ENCODE measurements around the gene DNM2. TPM values are rescaled to one million over a fixed set of nuclear protein-coding genes. Genes with fewer than 3 reads are reported as not detected.

The DNM2 gene
- total and polyA plus RNA-seq, 2 of the 13 experiments (the other 11 are each of a cell fraction or from before 2014, with no cell fraction given) = 41.7 to 59.8 TPM

DNA sequence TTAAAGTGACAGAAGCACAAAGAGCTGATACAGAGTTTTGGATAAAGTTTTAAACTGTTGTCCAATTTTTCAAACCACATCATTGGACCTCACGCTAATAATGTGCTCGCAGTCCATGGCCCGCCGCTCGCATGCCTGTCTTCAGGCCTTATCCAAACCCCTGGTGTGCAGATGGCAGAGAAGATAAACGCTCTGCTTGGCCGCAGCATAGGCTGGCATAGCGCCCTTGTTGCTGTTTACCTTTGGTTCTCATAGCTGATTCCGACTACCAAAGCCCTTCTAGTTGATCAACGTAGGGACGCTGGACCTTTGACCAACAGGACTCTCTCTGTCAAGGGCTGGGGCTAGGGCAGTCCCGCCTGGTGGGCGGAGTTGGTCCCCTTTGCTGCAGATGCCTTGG is 40.1 kb upstream of the DNM2 start:
- ChIA-PET CTCF (ENCODE audit: low intra/inter-chr PET ratio, low total read pairs) (no interaction called here), POLR2A (no interaction called here)
- WGBS (ENCODE audit: low lambda C conversion rate) = 90% methylated on average over 12 of the region's 13 CpGs
- no peak overlapping the region for H2AFZ ChIP-seq (ENCODE audit: low read length)
- H3K9me3 ChIP-seq (ENCODE audit: low read length) = no peaks in the 10 kb centered on the region
- H3K36me3 ChIP-seq (replicated peaks in 1 of 2; ENCODE audit: control insufficient read depth in 1 of 2, insufficient read depth in 2 of 2, low read length in 2 of 2) = peaks cover 46 to 92% of the 10 kb centered on the region in 2 experiments
- H3K27ac ChIP-seq (ENCODE audit: extremely low read length, insufficient read depth, low read length) = no peak overlapping the region
- H3K4me2 ChIP-seq (ENCODE audit: low read depth, low read length) = no peak overlapping the region
- FAIRE-seq (no peak), DNase-seq (ENCODE audit: low spot score) (no peak), ATAC-seq (no peak)
- H3K4me1 ChIP-seq (ENCODE audit: insufficient read depth, low read length) = no peaks in the 10 kb centered on the region
- peaks cover 8% of the 10 kb centered on the region; the same call in 1 of the 2 replicates for H4K20me1 ChIP-seq (ENCODE audit: insufficient read depth, low read length)
- H3K79me2 ChIP-seq (ENCODE audit: insufficient read depth, low read length) = peaks cover 34% of the 10 kb centered on the region
- intact Hi-C loops (cut with micrococcal nuclease; ENCODE audit: unreplicated experiment) = no loop called here
- in situ Hi-C loops (cut with HindIII; ENCODE audit: extremely low pct_ligation_motif_present, low pct_unique_long_range_greater_than_20kb) = no loop called here
- H3K27me3 ChIP-seq (ENCODE audit: control insufficient read depth in 1 of 2, insufficient read depth in 2 of 2, low read length in 2 of 2) = no peaks in the 10 kb centered on the region; a peak in 1 of 5 replicates
- no peak overlapping the region for H3K4me3 ChIP-seq (replicated peaks in 1 of 3; ENCODE audit: insufficient read depth in 1 of 3, low read depth in 2 of 3, low read length in 3 of 3)
- no peak overlapping the region for H3K9ac ChIP-seq (ENCODE audit: insufficient read depth, low read depth, low read length)
- BruUV-seq (replicated peaks) = no TSS peak
- TF ChIP-seq PAX8 (CRISPR knock-in tag; IDR thresholded peaks at IDR 0.05; ENCODE audit: borderline replicate concordance) = no peak
- TF ChIP-seq RBM22 (optimal IDR thresholded peaks at IDR 0.05; ENCODE audit: low read length) = peak; percentile 59

DNA sequence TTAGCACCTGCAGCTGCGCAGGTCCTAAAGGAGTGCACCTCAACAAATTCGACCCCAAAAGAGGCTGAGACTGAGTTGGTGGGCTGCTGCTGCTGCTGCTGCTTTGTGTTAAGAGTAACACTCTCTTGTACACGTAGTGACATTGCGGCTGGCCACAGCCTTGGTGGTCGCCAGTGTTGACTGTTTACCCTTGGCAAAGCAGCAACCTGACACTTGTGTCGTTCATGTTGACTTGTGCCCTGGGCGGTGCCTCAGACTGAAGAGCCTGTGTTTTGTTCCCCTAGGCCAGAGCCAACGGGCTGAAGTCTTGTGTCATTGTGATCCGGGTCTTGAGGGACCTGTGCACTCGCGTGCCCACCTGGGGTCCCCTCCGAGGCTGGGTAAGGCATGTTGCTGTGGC is 39.1 kb upstream of the DNM2 start:
- H3K4me2 ChIP-seq (ENCODE audit: low read depth, low read length) = no peak overlapping the region
- no peaks in the 10 kb centered on the region for H3K9me3 ChIP-seq (ENCODE audit: low read length)
- H3K27ac ChIP-seq (ENCODE audit: extremely low read length, insufficient read depth, low read length) = no peak overlapping the region
- no peak for TF ChIP-seq FOXJ3 (CRISPR knock-in tag; IDR thresholded peaks at IDR 0.05; ENCODE audit: borderline replicate concordance)
- no peak for TF ChIP-seq RCOR2 (CRISPR knock-in tag; IDR thresholded peaks at IDR 0.05)
- no peak for TF ChIP-seq PAX8 (CRISPR knock-in tag; IDR thresholded peaks at IDR 0.05; ENCODE audit: borderline replicate concordance)
- no peak for TF ChIP-seq SCMH1 (CRISPR knock-in tag; IDR thresholded peaks at IDR 0.05; ENCODE audit: borderline replicate concordance)
- TF ChIP-seq, protein P1, sequence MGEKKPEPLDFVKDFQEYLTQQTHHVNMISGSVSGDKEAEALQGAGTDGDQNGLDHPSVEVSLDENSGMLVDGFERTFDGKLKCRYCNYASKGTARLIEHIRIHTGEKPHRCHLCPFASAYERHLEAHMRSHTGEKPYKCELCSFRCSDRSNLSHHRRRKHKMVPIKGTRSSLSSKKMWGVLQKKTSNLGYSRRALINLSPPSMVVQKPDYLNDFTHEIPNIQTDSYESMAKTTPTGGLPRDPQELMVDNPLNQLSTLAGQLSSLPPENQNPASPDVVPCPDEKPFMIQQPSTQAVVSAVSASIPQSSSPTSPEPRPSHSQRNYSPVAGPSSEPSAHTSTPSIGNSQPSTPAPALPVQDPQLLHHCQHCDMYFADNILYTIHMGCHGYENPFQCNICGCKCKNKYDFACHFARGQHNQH (CRISPR knock-in tag; IDR thresholded peaks at IDR 0.05) = no peak
- peak; percentile 71 for TF ChIP-seq AGO2 (optimal IDR thresholded peaks at IDR 0.05; ENCODE audit: low read depth, low read length)
- no peak for TF ChIP-seq SMC3 (IDR thresholded peaks at IDR 0.05; ENCODE audit: low read length)
- no peak for TF ChIP-seq ARHGAP35 (CRISPR knock-in tag; IDR thresholded peaks at IDR 0.05; ENCODE audit: borderline replicate concordance)
- TF ChIP-seq POLR2AphosphoS2 (IDR thresholded peaks at IDR 0.05; ENCODE audit: low read depth, low read length) = 0 out of 2 replicates have a peak, but pooled peaks have one; percentile 38
- no peak for TF ChIP-seq DR1 (CRISPR knock-in tag; IDR thresholded peaks at IDR 0.05)
- ChIA-PET POLR2A (no interaction called here), CTCF (ENCODE audit: low intra/inter-chr PET ratio, low total read pairs) (no interaction called here)
- H4K20me1 ChIP-seq (ENCODE audit: insufficient read depth, low read length) = peaks cover 9% of the 10 kb centered on the region; the same call in 1 of the 2 replicates
- H3K27me3 ChIP-seq (ENCODE audit: control insufficient read depth in 1 of 2, insufficient read depth in 2 of 2, low read length in 2 of 2) = no peaks in the 10 kb centered on the region; a peak in 1 of 5 replicates
- peaks cover 24% of the 10 kb centered on the region for H3K79me2 ChIP-seq (ENCODE audit: insufficient read depth, low read length)
- intact Hi-C loops (cut with micrococcal nuclease; ENCODE audit: unreplicated experiment) = no loop called here
- ATAC-seq = no peak
- BruUV-seq (replicated peaks) = no TSS peak
- no peak for FAIRE-seq
- H3K36me3 ChIP-seq (replicated peaks in 1 of 2; ENCODE audit: control insufficient read depth in 1 of 2, insufficient read depth in 2 of 2, low read length in 2 of 2) = peaks cover 50 to 92% of the 10 kb centered on the region in 2 experiments
- DNase-seq (ENCODE audit: low spot score) = no peak
- in situ Hi-C loops (cut with HindIII; ENCODE audit: extremely low pct_ligation_motif_present, low pct_unique_long_range_greater_than_20kb) = no loop called here
- 98% methylated on average over 8 of the region's 12 CpGs for WGBS (ENCODE audit: low lambda C conversion rate)
- no peak overlapping the region for H3K9ac ChIP-seq (ENCODE audit: insufficient read depth, low read depth, low read length)
- H3K4me3 ChIP-seq (replicated peaks in 1 of 3; ENCODE audit: insufficient read depth in 1 of 3, low read depth in 2 of 3, low read length in 3 of 3) = no peak overlapping the region
- no peak overlapping the region for H2AFZ ChIP-seq (ENCODE audit: low read length)
- no peaks in the 10 kb centered on the region for H3K4me1 ChIP-seq (ENCODE audit: insufficient read depth, low read length)

Measured in HepG2 (cell line).